Nephron progenitor cell (in vitro differentiated cells): ENCODE results near the gene ARHGAP26.

Source experiments
- DNase-seq: peaks from one replicate; pipeline ENCODE4 v3.0.0; 2021
- H3K27ac Mint-ChIP-seq: 2 replicates; pipeline ENCODE4 v1.8.0; 2021; ENCODE audit warnings: mild to moderate bottlenecking, moderate library complexity, mixed read lengths
- H3K27me3 Mint-ChIP-seq: 2 replicates; pipeline ENCODE4 v1.8.0; 2021; ENCODE audit warnings: mild to moderate bottlenecking, low read depth, mixed read lengths; ENCODE audit not compliant: poor library complexity
- H3K36me3 Mint-ChIP-seq: 2 replicates; pipeline ENCODE4 v1.8.0; 2021; ENCODE audit warnings: low read depth, mixed read lengths
- H3K4me1 Mint-ChIP-seq: 2 replicates; pipeline ENCODE4 v1.8.0; 2021; ENCODE audit warnings: mixed read lengths
- H3K4me3 Mint-ChIP-seq: 2 replicates; pipeline ENCODE4 v1.8.0; 2021; ENCODE audit warnings: mild to moderate bottlenecking, moderate library complexity, mixed read lengths
- H3K9me3 Mint-ChIP-seq: 2 replicates; pipeline ENCODE4 v1.8.0; 2021; ENCODE audit warnings: mild to moderate bottlenecking, moderate library complexity, mixed read lengths
- TF ChIP-seq, protein P1 (sequence below): fragments of 200-600 bp; sonication (generic); IDR thresholded peaks from 2 replicates; pipeline ENCODE4 v1.5.0; 2021; ENCODE audit warnings: antibody characterized with exemption

Gene ARHGAP26

DNA sequence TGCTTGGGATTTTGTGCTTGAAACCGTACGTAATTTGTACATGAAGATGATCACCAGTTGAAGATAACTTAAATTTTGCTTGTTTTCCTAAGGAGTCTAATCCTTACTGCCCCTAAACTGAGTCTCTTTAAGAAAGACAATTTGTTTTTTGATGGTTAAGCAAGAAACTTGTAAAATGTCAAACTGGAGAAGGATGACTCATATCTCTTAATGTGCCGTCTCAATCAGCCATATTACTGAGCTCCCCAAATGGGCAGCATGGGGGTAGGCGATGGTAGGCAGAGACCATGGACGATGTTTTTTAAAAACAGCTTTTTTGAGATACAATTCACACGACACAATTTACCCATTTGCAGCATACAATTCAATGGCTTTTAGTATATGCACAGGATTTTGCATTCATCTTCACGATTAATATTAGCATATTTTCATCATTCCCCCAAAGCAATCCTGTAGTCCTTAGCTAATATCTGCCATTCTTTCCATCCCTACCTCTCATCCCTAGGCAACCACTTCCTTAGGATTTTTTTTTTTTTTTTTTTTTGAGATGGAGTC, 14.3 kb downstream of the ARHGAP26 start:
- H3K4me3 Mint-ChIP-seq = no peak overlapping the region
- H3K27me3 Mint-ChIP-seq = peaks cover 3% of the 10 kb centered on the region
- H3K9me3 Mint-ChIP-seq = no peaks in the 10 kb centered on the region
- H3K4me1 Mint-ChIP-seq = peaks cover 56% of the 10 kb centered on the region
- TF ChIP-seq, protein P1, sequence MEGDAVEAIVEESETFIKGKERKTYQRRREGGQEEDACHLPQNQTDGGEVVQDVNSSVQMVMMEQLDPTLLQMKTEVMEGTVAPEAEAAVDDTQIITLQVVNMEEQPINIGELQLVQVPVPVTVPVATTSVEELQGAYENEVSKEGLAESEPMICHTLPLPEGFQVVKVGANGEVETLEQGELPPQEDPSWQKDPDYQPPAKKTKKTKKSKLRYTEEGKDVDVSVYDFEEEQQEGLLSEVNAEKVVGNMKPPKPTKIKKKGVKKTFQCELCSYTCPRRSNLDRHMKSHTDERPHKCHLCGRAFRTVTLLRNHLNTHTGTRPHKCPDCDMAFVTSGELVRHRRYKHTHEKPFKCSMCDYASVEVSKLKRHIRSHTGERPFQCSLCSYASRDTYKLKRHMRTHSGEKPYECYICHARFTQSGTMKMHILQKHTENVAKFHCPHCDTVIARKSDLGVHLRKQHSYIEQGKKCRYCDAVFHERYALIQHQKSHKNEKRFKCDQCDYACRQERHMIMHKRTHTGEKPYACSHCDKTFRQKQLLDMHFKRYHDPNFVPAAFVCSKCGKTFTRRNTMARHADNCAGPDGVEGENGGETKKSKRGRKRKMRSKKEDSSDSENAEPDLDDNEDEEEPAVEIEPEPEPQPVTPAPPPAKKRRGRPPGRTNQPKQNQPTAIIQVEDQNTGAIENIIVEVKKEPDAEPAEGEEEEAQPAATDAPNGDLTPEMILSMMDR = no peak
- peak overlapping the region; percentile 12 for H3K27ac Mint-ChIP-seq
- no peak for DNase-seq
- no peaks in the 10 kb centered on the region for H3K36me3 Mint-ChIP-seq

DNA sequence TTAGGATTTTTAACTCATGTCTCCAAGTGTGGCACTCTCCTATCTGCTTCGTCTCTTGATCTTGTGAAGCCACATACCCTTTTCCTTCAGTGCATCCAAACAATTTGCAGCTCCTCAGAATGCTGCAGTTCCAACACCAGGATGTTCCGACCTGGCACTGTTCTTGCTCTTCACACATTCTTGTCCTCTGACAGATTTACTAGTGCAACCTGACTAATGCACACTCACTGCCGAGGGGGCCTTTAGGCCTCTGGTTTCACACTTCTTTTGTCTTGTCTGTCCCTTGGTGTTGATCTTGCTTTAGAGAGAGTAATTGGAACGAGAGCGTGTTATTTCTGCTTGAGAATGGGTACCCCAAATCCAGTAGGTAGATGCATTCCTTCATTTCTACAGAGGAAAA, 15.0 kb downstream of the ARHGAP26 start:
- H3K4me3 Mint-ChIP-seq = no peak overlapping the region
- peaks cover 48% of the 10 kb centered on the region for H3K4me1 Mint-ChIP-seq
- peak overlapping the region; percentile 19 for H3K27ac Mint-ChIP-seq
- H3K27me3 Mint-ChIP-seq = peaks cover 3% of the 10 kb centered on the region
- H3K9me3 Mint-ChIP-seq = no peaks in the 10 kb centered on the region
- no peak for DNase-seq
- no peaks in the 10 kb centered on the region for H3K36me3 Mint-ChIP-seq
- TF ChIP-seq, protein P1 = no peak

DNA sequence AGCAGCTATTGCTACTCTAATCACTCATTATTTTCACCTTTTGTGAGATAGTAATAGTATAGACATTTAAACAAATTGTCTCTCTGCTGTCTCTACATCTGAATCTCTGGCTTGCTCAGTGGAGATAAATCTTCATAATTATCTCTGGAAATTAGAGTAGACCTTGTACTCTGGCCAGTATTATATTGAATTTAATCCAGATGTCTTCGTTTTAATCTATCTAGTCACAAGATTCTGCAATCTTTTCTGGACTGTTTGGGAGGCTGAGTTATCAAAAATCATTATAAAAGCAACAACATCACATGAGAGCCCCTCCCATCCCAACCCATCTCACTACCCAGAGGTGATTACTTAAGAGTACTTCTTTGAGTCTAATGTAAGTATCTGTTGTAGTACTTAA, 19.0 kb downstream of the ARHGAP26 start:
- no peak for DNase-seq
- TF ChIP-seq, protein P1 = no peak
- Mint-ChIP-seq H3K36me3 (no peaks in the 10 kb centered on the region), H3K27ac (no peak overlapping the region), H3K9me3 (no peaks in the 10 kb centered on the region), H3K4me3 (no peak overlapping the region), H3K27me3 (peaks cover 6% of the 10 kb centered on the region), H3K4me1 (peaks cover 15% of the 10 kb centered on the region)

DNA sequence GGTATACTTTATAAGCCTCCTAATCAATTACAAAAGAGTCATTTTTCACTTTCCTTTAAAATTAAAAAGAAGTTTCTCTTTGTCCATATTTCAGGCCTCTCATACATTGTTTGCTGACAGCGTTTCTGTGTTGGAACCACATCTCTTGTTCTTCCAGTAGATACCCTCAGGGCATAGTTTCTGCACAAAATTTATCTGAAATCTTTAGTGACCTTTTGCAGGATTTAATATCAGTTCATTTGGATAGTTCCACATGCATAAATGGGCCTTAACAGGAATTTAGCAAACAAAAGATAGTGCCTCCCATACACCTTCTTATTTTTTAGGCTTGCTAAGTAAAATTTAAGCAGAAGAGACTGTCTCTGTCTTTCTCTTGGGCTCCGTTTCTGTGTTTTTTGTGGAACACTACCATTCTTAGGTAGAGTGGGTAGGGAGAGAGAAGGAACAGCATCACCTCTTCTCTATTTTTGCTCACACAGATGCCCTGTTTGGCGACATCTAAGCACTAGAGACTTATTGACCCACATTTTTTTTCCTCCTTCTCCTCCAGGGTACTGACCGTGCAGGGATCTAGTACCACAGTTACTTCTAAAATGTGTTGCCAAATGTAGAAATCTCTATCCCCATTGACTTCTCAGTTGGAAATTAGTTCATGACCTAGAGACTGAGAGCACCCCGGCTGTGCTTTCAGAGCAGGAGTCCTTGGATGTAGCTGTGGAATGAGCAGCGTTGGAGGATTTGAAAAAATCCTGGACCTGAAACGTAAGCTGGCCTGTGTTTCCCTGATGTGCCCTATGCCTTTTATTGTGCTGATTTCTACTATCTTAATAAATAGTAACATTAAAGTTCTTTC, 22.1 kb downstream of the ARHGAP26 start:
- Mint-ChIP-seq H3K9me3 (no peaks in the 10 kb centered on the region), H3K27me3 (peaks cover 16% of the 10 kb centered on the region), H3K4me3 (no peak overlapping the region), H3K36me3 (no peaks in the 10 kb centered on the region), H3K4me1 (no peaks in the 10 kb centered on the region), H3K27ac (no peak overlapping the region)
- TF ChIP-seq, protein P1 = no peak
- no peak for DNase-seq

DNA sequence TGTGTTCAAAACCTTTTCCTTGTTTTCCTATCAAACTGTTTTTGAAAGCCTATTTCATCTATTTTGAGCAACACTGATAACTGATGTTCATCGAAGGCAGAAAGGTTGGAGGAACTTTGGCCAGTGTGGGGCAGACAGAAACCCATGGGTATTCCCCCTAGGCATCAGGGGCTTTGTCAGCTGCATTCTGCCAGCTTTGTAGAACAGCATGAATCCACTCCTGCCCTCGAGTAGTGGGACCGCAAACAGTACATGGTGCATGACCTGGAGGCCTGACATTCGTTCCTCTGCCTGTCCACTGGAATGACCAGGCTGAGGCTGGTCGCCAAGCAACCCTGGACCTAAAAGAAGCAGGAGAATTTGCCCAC, 22.7 kb downstream of the ARHGAP26 start:
- no peak for DNase-seq
- Mint-ChIP-seq H3K4me1 (no peaks in the 10 kb centered on the region), H3K27ac (no peak overlapping the region), H3K9me3 (no peaks in the 10 kb centered on the region), H3K36me3 (no peaks in the 10 kb centered on the region), H3K27me3 (peaks cover 16% of the 10 kb centered on the region), H3K4me3 (no peak overlapping the region)
- TF ChIP-seq, protein P1 = no peak

DNA sequence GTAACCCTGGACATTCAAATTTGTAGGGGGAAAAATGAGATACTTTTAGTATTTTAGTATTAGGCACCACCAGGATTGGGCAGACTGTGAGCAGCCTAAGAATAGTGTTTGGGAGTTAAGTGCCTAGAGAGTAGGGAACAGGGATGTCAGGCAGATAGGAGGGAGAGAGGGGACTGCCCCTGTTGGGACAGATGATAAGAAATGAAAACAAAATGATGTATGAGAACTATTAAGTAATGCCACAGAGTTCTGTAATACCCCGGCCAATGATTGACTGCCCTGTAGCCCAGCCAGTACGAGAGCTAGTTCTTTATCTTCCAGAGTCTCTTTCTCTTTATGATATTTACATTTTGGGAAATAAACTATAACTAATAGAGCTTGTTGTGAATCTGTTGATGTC, 24.4 kb downstream of the ARHGAP26 start:
- no peak overlapping the region for H3K27ac Mint-ChIP-seq
- no peaks in the 10 kb centered on the region for H3K9me3 Mint-ChIP-seq

More for the DNA sequence above, 24.4 kb downstream of the ARHGAP26 start:
- Mint-ChIP-seq H3K27me3 (peaks cover 13% of the 10 kb centered on the region), H3K36me3 (no peaks in the 10 kb centered on the region), H3K4me3 (no peak overlapping the region), H3K4me1 (no peaks in the 10 kb centered on the region)
- DNase-seq = no peak
- TF ChIP-seq, protein P1 = no peak
